Gastroesophageal sphincter (tissue), 4 donors: ENCODE data around the gene FUNDC2. TPM values are rescaled to one million over a fixed set of nuclear protein-coding genes. Genes with fewer than 3 reads are reported as not detected.
A peak's percentile ranks its signal among the peaks of the same experiment; 100 is the strongest.
"Not testable (repeated sequence)": the region's sequence is repeated elsewhere in the genome, so short reads cannot be mapped to it uniquely, and the experiment has no call there.

Experiments used
- ATAC-seq: fragments of 150-250 bp; one replicate; pipeline ENCODE4 v1.9.1; 2016; ENCODE audit warnings: mild to moderate bottlenecking, moderate library complexity
- H3K27ac ChIP-seq, 4 donors: fragments of 200-600 bp; sonication (generic) in 3 of 4; 1 replicate in 3 of 4; 2 replicates in 1 of 4; pipeline ENCODE4 v1.5.1; 2016 to 2019
- H3K27me3 ChIP-seq: fragments of 200-600 bp; sonication (generic); one replicate; pipeline ENCODE4 v1.5.1; 2019
- H3K36me3 ChIP-seq, 2 donors: fragments of 200-600 bp; sonication (generic); one replicate each; pipeline ENCODE4 v1.5.1; 2019; ENCODE audit warnings: control low read depth in 1 of 2
- H3K4me1 ChIP-seq, 3 donors: fragments of 200-600 bp; sonication (generic); 1 replicate in 2 of 3; 2 replicates in 1 of 3; pipeline ENCODE4 v1.5.1; 2016 to 2019; ENCODE audit warnings: control low read depth in 2 of 3
- H3K4me3 ChIP-seq, 2 donors: fragments of 200-600 bp; sonication (generic); one replicate each; pipeline ENCODE4 v1.5.1; 2019; ENCODE audit warnings: mild to moderate bottlenecking in 1 of 2, moderate library complexity in 1 of 2
- H3K9me3 ChIP-seq, 3 donors: fragments of 200-600 bp; sonication (generic); one replicate each; pipeline ENCODE4 v1.5.1; 2017 to 2019; ENCODE audit warnings: control low read depth in 2 of 3
- CTCF ChIP-seq, 4 experiments: fragments of 200-600 bp in 2 of 4; fragments of 450-650 bp in 2 of 4; sonication (generic) in 1 of 4; IDR thresholded peaks; one replicate each; pipeline ENCODE4 v1.5.1; 2017 to 2019; ENCODE audit warnings: antibody characterized with exemption in 4 of 4, mild to moderate bottlenecking in 2 of 4, moderate library complexity in 2 of 4
- EP300 ChIP-seq: sonication (generic); formaldehyde crosslinking; IDR thresholded peaks from one replicate; pipeline ENCODE4 v1.6.1; 2017; ENCODE audit warnings: antibody characterized with exemption, mild to moderate bottlenecking
- POLR2A ChIP-seq, 2 donors: fragments of 450-650 bp; IDR thresholded peaks; one replicate each; pipeline ENCODE4 v1.6.1; 2017; ENCODE audit warnings: antibody characterized with exemption in 2 of 2, mild to moderate bottlenecking in 2 of 2, moderate library complexity in 1 of 2
- POLR2AphosphoS5 ChIP-seq: sonication (generic); formaldehyde crosslinking; IDR thresholded peaks from one replicate; pipeline ENCODE4 v1.6.1; 2017; ENCODE audit warnings: antibody characterized with exemption
- WGBS, 2 donors: methylation state at CpG; one replicate each; pipeline ENCODE4 v1.1.5; 2018; ENCODE audit warnings: low coverage in 1 of 2; 5-methylcytosine and 5-hydroxymethylcytosine counted together
- total RNA-seq, 4 donors: library from RNA; depleted of rRNA; stranded (reverse); fragments of >200 nt; gene quantifications; one replicate each; pipeline ENCODE4 v1.1.0, GENCODE V29; 2016

Gene FUNDC2
- total RNA-seq, 4 donors from 2014 or later, result 67.8 to 96.3 (median 87.7) TPM

- peak overlapping the region in 1 of 4 donors; percentile 19 for H3K27ac ChIP-seq
- not testable (repeated sequence) for ATAC-seq, H3K4me1 ChIP-seq, H3K4me3 ChIP-seq, H3K27me3 ChIP-seq, H3K36me3 ChIP-seq, H3K9me3 ChIP-seq
- no CpG with 5 or more reads among the region's 12 CpGs for WGBS, 2 donors
Observed at GRCh38 chrX:155008578-155008977, 18.1 kb upstream of the FUNDC2 start.

GRCh38 chrX:155009994-155010472 lies 16.6 kb upstream of the FUNDC2 start:
- peak overlapping the region in 3 of 4 donors; percentile 44 to 58 (median 52) for H3K27ac ChIP-seq
- H3K36me3 ChIP-seq, result no peaks in the 10 kb centered on the region
- peak; percentile 68 for ATAC-seq
- no peak overlapping the region for H3K4me3 ChIP-seq
- TF ChIP-seq CTCF (IDR thresholded peaks at IDR 0.05) (no peak), EP300 (no peak), POLR2AphosphoS5 (no peak), POLR2A (IDR thresholded peaks at IDR 0.05) (no peak)
- no peaks in the 10 kb centered on the region for H3K27me3 ChIP-seq
- peaks cover 0 to 10% (median 0%) of the 10 kb centered on the region in 3 donors for H3K4me1 ChIP-seq
- WGBS, 2 donors, result 6 to 21% methylated on average over 2 to 3 of the region's 3 CpGs
- H3K9me3 ChIP-seq, result no peaks in the 10 kb centered on the region

- ATAC-seq, result no peak
- Histone ChIP-seq H3K9me3 (no peaks in the 10 kb centered on the region), H3K4me3 (no peak overlapping the region), H3K36me3 (no peaks in the 10 kb centered on the region), H3K27me3 (no peaks in the 10 kb centered on the region), H3K4me1 (no peaks in the 10 kb centered on the region), H3K27ac (no peak overlapping the region)
- TF ChIP-seq POLR2A (IDR thresholded peaks at IDR 0.05), result no peak
- TF ChIP-seq POLR2AphosphoS5, result no peak
- 52 to 96% methylated on average over 3 of the region's 3 CpGs for WGBS, 2 donors
Observed at GRCh38 chrX:155020591-155020990, 6.1 kb upstream of the FUNDC2 start.

GRCh38 chrX:155022585-155022984 lies 4.1 kb upstream of the FUNDC2 start, which contains the start of gene F8:
Gene F8 (minus strand): TSS chrX:155022723. CDS start chrX:155022552, 171 bp downstream.
- peak within 1 kb of the TSS in 1 of 2 donors; percentile 20 for H3K4me3 ChIP-seq
- no peak for ATAC-seq
- no peaks in the 10 kb centered on the region for H3K4me1 ChIP-seq
- 17% methylated on average over 1 of the region's 1 CpG; no CpG with 5 or more reads in 1 of the 2 donors for WGBS, 2 donors
- no peaks in the 10 kb centered on the region for H3K9me3 ChIP-seq
- no peak for TF ChIP-seq POLR2AphosphoS5
- TF ChIP-seq EP300, result no peak
- no peak for TF ChIP-seq CTCF (IDR thresholded peaks at IDR 0.05)
- no peak for TF ChIP-seq POLR2A (IDR thresholded peaks at IDR 0.05)
- no peak within 1 kb of the TSS for H3K27ac ChIP-seq
- H3K36me3 ChIP-seq, result no peaks in the 10 kb centered on the region
- H3K27me3 ChIP-seq, result no peaks in the 10 kb centered on the region

- no peaks in the 10 kb centered on the region for H3K36me3 ChIP-seq
- TF ChIP-seq EP300, result no peak
- no peak for TF ChIP-seq CTCF (IDR thresholded peaks at IDR 0.05)
- TF ChIP-seq POLR2A (IDR thresholded peaks at IDR 0.05), result no peak
- no peak for TF ChIP-seq POLR2AphosphoS5
- no peak for ATAC-seq
- no peaks in the 10 kb centered on the region for H3K9me3 ChIP-seq
- WGBS, 2 donors, result 90 to 91% methylated on average over 4 to 5 of the region's 6 CpGs
- H3K4me1 ChIP-seq, result peaks cover 0 to 14% (median 0%) of the 10 kb centered on the region in 3 donors
- H3K27me3 ChIP-seq, result no peaks in the 10 kb centered on the region
- H3K4me3 ChIP-seq, result no peak overlapping the region
- no peak overlapping the region for H3K27ac ChIP-seq
Observed at GRCh38 chrX:155023907-155024833, 2.5 kb upstream of the FUNDC2 start.

GRCh38 chrX:155026420-155026726 lies 271 bp upstream of the FUNDC2 start:
- no peaks in the 10 kb centered on the region for H3K36me3 ChIP-seq
- H3K27ac ChIP-seq, result peak overlapping the region; percentile 60 to 98 (median 96)
- H3K4me3 ChIP-seq, result peak overlapping the region; percentile 25 to 69
- no peak for ATAC-seq
- peaks cover 0 to 21% (median 0%) of the 10 kb centered on the region in 3 donors for H3K4me1 ChIP-seq
- H3K27me3 ChIP-seq, result no peaks in the 10 kb centered on the region
- WGBS, 2 donors, result 0 to 12% methylated on average over 6 to 13 of the region's 16 CpGs
- no peaks in the 10 kb centered on the region for H3K9me3 ChIP-seq
- TF ChIP-seq EP300 (no peak), POLR2AphosphoS5 (no peak), CTCF (IDR thresholded peaks at IDR 0.05) (no peak), POLR2A (IDR thresholded peaks at IDR 0.05) (no peak)
